Glutamatergic neuron (in vitro differentiated cells): ENCODE results near the gene IST1. TPM values are rescaled to one million over a fixed set of nuclear protein-coding genes. Genes with fewer than 3 reads are reported as not detected.

ENCODE experiments used
- DNase-seq: peaks from one replicate; pipeline ENCODE4 v3.0.0; 2022
- H3K27ac Mint-ChIP-seq: one replicate; pipeline ENCODE4 v1.8.0; 2020; ENCODE audit warnings: mild to moderate bottlenecking, mixed read lengths, inconsistent platforms; ENCODE audit not compliant: unreplicated experiment
- H3K27me3 Mint-ChIP-seq: one replicate; pipeline ENCODE4 v1.8.0; 2020; ENCODE audit warnings: mild to moderate bottlenecking, moderate library complexity, mixed read lengths, inconsistent platforms; ENCODE audit not compliant: unreplicated experiment
- H3K36me3 Mint-ChIP-seq: one replicate; pipeline ENCODE4 v1.8.0; 2020; ENCODE audit warnings: mild to moderate bottlenecking, mixed read lengths, inconsistent platforms; ENCODE audit not compliant: unreplicated experiment
- H3K4me1 Mint-ChIP-seq: one replicate; pipeline ENCODE4 v1.8.0; 2020; ENCODE audit warnings: mild to moderate bottlenecking, low read depth, mixed read lengths, inconsistent platforms; ENCODE audit not compliant: unreplicated experiment
- H3K4me3 Mint-ChIP-seq: one replicate; pipeline ENCODE4 v1.8.0; 2020; ENCODE audit warnings: mild to moderate bottlenecking, mixed read lengths, inconsistent platforms; ENCODE audit not compliant: unreplicated experiment
- H3K9me3 Mint-ChIP-seq: one replicate; pipeline ENCODE4 v1.8.0; 2020; ENCODE audit warnings: mild to moderate bottlenecking, moderate library complexity, mixed read lengths, inconsistent platforms; ENCODE audit not compliant: unreplicated experiment
- CTCF ChIP-seq: fragments of 200-600 bp; sonication (generic); IDR thresholded peaks from one replicate; pipeline ENCODE4 v1.5.0; 2021; ENCODE audit not compliant: partially characterized antibody, unreplicated experiment
- total RNA-seq: library from RNA; stranded (reverse); fragmentation: NEBNext Ultra II Directional; extraction: Animal tissue kit (Norgen Biotek cat#: 25700); gene quantifications from one replicate; pipeline ENCODE4 v1.2.1, GENCODE V29; 2021; ENCODE audit not compliant: unreplicated experiment

Gene IST1
- total RNA-seq, 1 donor from 2014 or later: 271 TPM

DNA sequence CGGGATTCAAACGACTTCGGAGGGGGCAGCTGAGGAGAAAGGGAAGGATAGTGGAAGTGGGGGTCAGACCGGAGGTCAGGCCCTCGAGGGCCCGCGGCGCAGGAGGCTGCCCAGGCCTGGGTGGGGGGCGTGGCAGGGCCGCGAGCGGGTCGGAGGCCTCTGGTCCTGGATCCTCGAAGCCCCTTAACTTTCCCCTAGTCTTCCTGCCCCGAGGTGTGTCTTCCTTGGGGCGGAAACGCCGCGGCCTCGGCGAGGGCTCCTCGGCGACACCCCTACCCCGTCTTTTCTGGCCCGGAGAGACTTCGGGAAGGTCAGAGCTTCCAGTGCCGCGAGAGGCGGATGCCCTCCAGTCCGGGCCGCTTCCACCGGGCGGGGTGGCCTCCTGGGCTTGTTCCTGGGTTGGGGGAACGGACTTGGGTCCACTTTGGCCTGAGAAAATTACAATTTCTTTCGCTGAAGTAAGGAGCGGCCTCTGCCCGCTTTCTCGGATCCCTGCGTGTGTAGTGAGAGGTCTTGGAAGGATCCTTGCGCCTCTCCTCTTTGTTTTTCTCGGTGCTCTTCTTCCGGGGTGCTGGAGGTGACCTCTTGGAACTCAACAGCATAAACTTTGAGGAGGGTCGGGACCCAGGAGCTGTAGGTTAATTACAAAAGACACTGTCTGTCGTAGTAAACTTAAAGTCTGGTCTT, 491 bp downstream of the IST1 start:
- Mint-ChIP-seq H3K27me3 (peaks cover 13% of the 10 kb centered on the region), H3K36me3 (no peaks in the 10 kb centered on the region), H3K27ac (peak overlapping the region; percentile 99), H3K9me3 (peaks cover 12% of the 10 kb centered on the region), H3K4me3 (peak overlapping the region; percentile 96), H3K4me1 (peaks cover 6% of the 10 kb centered on the region)
- peak; percentile 56 for DNase-seq
- no peak for TF ChIP-seq CTCF

DNA sequence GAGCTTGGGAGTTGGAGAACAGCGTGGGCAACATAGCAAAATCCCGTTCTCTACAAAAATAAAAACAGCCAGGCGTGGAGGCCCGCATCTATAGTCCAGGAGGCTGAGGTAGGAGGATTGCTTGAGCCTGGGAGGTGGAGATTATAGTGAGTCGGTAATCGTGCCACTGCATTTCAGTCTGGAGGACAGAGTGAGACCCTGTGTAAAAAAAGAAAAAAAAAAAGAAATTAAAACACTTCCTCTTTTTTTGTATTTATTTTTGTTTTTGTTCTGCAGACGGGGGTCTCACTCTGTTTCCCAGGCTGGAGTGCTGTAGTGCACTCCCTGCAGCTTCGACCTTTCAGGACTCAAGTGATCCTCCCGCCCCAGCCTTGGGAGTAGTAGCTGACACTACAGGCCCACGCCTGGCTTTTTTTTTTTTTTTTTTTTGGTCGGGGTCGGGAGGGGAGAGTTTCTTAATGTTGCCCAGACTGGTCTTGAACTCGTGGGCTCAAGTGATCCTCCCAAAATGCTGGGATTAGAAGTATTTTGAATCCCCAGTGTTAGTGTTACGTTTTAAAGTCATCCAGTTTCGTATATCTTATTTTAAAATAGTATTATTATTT, 1.5 kb downstream of the IST1 start:
- Mint-ChIP-seq H3K27me3 (peaks cover 13% of the 10 kb centered on the region), H3K4me1 (peaks cover 8% of the 10 kb centered on the region), H3K4me3 (peak overlapping the region; percentile 96), H3K36me3 (no peaks in the 10 kb centered on the region), H3K9me3 (peaks cover 12% of the 10 kb centered on the region), H3K27ac (peak overlapping the region; percentile 72)
- no peak for DNase-seq
- no peak for TF ChIP-seq CTCF

DNA sequence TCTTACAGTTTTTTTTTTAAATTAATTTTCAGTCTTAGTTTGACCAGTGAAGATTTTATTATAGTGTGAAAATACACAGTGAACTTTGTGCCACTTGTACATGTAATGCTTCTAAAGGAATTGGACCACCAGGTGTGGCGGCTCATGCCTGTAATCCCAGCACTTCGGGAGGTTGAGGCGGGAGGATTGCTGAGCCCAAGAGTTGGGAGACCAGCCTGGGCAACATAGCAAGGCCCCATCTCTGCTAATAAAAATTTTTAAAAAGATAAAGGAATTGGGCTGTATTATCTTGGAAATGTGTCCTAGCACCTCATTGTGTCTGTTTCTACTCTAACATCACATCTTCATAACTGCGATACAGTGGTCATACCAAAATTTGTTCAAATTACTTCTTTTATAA, 3.8 kb downstream of the IST1 start:
- no peak overlapping the region for H3K27ac Mint-ChIP-seq
- H3K36me3 Mint-ChIP-seq: no peaks in the 10 kb centered on the region
- DNase-seq: no peak
- peaks cover 10% of the 10 kb centered on the region for H3K27me3 Mint-ChIP-seq
- H3K4me1 Mint-ChIP-seq: peaks cover 11% of the 10 kb centered on the region
- no peak for TF ChIP-seq CTCF
- H3K4me3 Mint-ChIP-seq: no peak overlapping the region
- peaks cover 12% of the 10 kb centered on the region for H3K9me3 Mint-ChIP-seq

GRCh38 chr16:71902656-71903365, 7.5 kb downstream of the IST1 start:
- no peaks in the 10 kb centered on the region for H3K36me3 Mint-ChIP-seq
- TF ChIP-seq CTCF: no peak
- no peak overlapping the region for H3K4me3 Mint-ChIP-seq
- H3K4me1 Mint-ChIP-seq: peaks cover 12% of the 10 kb centered on the region
- DNase-seq: no peak
- no peaks in the 10 kb centered on the region for H3K9me3 Mint-ChIP-seq
- H3K27ac Mint-ChIP-seq: no peak overlapping the region
- peaks cover 2% of the 10 kb centered on the region for H3K27me3 Mint-ChIP-seq

DNA sequence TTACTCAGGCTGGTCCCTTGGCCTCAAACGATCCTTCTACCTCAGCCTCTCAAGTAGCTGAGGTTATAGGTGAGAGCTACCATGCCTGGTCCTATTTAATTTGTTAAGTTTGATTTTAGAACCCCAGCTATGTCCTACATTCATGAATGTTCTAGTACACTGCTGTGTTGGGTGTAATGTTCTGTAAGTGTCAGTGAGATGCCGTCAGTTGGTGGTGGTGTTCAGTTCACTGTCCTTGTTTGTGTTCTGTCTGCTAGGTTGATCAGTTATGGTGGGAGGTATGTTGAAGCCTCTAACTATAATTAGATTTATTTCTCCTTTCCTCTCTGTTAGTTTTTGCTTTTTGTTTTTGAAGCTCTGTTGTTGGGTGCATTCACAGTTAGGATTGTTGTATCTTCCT, 8.3 kb downstream of the IST1 start:
- Mint-ChIP-seq H3K4me1 (peaks cover 12% of the 10 kb centered on the region), H3K9me3 (no peaks in the 10 kb centered on the region), H3K27ac (no peak overlapping the region), H3K27me3 (peaks cover 2% of the 10 kb centered on the region), H3K36me3 (no peaks in the 10 kb centered on the region), H3K4me3 (no peak overlapping the region)
- DNase-seq: no peak
- TF ChIP-seq CTCF: no peak
